GM12801 (cell line): ENCODE results near the gene ACAN.

Source experiments
- TF ChIP-seq, protein P1 (sequence below): IDR thresholded peaks from one replicate; pipeline ENCODE4 v1.5.1; 2011; ENCODE audit warnings: control low read depth; ENCODE audit not compliant: insufficient read length; ENCODE audit errors: extremely low read depth

Gene ACAN

DNA sequence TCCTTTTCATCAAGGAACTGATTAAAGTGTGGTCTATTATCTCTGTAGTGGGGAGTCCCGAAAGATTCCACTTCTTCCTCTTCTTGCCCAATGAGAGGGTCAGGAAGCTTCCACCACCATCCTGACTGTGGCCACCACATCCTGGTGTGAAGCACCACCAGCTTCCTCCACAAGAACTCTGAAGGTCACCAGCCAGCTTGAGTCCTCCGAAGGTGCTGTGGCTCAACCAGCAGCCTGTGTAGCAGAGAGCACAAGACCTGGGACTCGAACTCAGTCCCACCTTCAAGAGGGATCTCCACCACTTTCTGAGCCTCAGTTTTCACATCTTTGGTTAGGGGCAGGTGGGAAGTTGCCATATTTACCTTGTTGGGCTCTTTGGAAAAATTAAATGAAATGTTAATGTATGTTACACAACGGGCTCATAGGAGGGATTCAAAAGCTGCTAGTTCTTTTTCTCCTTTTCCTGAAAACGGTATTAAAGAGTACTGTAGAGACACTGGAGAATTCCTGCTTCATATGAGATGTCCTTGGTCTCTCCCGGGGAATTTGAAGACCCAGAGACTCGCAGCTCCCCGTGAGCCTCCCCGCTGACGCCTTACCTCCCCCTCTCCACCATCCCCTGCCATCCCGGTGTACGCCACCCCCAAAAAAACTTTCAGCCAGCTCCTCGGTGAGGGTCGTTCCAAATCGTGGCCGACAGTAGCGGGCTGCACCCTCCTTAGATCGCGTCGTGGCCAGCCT lies 816 bp upstream of the ACAN start:
- TF ChIP-seq, protein P1, sequence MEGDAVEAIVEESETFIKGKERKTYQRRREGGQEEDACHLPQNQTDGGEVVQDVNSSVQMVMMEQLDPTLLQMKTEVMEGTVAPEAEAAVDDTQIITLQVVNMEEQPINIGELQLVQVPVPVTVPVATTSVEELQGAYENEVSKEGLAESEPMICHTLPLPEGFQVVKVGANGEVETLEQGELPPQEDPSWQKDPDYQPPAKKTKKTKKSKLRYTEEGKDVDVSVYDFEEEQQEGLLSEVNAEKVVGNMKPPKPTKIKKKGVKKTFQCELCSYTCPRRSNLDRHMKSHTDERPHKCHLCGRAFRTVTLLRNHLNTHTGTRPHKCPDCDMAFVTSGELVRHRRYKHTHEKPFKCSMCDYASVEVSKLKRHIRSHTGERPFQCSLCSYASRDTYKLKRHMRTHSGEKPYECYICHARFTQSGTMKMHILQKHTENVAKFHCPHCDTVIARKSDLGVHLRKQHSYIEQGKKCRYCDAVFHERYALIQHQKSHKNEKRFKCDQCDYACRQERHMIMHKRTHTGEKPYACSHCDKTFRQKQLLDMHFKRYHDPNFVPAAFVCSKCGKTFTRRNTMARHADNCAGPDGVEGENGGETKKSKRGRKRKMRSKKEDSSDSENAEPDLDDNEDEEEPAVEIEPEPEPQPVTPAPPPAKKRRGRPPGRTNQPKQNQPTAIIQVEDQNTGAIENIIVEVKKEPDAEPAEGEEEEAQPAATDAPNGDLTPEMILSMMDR = no peak

DNA sequence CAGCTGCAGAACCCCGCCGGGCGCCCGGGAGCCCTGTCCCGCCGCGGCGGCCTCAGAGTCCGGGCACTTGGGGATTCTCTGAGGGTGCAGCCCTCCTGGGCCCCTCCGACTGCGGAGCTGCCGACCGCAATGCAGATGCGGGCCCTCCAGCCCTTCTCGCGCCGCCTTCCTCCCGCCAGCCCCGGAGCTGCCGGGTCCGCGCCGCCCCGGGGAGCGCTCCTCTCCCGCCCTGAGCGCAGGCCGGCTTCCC lies 320 bp upstream of the ACAN start:
- TF ChIP-seq, protein P1 = no peak

DNA sequence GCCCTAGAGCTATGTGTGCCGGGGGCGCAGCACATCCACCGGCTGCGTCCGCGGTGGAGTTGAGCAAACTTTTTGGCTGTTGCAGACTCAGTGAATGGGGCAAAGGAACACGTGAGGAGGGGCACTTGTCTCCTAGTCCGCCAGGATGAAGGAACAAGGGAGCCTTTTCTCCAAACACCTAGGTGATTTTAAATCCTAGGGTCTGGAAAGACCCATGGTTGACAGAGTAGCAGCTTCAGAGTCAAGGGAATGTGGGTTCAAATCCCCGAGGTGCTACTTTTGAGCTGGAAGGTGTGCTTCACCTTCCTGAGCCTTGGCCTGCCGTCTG lies 648 bp downstream of the ACAN start:
- TF ChIP-seq, protein P1 = no peak

DNA sequence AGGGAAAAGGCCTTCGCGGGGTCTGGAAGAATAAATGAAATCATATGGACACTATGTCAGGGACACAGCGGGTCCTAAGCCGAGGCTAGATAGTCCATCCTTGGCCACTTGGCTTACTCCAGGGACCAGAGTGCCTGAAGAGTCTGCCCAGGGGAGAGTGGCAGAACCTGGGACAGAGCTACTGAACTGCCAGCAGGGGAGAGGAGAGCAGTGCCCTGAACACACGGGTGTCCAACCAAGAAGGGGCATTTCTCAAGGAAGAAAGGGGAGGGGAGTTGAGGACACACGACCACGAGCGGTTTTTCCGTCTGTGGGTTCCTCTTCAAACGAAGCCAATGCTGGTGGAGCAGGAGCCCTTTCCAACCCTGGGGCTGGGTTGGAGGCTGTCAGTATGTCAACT lies 1.0 kb downstream of the ACAN start:
- TF ChIP-seq, protein P1 = no peak

DNA sequence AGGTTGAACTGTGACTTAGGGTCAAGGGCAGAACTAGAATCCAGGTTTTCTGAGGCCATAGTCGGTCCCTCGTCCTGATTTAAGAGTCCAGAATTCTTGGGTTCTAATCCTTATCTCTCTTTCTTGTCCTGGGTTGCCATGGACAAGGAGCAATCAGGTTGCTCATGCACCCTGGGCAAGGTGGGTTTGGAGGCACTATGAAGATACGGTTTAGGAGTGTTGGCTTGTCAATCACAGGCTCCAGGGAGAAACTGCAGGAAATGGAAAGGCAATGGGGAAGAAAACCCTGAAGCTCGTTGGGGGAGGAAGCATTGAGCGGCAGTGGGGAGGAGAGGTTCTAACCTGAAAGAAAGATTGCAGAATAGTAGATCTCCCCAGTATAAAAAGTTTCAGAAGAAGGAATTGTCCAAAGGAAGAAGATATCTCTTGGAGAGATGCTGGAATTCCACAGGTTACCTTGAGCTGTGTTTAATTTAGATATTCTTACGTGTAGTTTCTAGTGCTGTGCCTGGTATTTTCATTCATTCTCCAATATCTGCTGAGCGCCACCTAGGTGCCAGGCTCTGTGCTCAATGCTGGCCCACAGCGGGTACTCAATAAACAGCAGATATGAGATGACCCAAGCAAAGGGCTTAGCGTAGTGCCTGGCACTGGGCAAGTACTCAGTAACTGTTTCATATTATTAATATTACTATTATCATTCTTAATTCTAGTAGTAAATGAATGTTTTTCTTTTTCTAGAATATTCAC lies 2.0 kb downstream of the ACAN start:
- TF ChIP-seq, protein P1 = no peak

DNA sequence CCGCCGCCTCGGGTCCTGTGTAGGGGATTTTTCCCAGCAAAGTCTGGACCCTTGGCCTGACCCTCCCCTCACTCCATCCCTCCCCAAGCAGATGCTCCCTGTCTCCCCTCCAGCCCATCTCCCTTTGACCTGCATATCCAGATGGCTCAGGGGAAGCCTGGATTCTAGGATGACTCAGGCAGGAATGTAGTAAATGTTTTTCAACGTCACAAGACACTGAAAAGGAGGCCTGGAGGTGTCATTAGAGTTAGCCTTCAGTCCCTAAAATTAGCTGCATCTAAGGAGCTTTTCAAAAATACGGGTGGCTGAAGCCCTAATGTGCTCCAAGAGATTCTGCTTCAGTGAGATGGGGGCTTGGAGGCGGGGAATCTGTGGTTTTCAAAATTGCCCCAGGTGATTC lies 7.2 kb downstream of the ACAN start:
- TF ChIP-seq, protein P1 = no peak

DNA sequence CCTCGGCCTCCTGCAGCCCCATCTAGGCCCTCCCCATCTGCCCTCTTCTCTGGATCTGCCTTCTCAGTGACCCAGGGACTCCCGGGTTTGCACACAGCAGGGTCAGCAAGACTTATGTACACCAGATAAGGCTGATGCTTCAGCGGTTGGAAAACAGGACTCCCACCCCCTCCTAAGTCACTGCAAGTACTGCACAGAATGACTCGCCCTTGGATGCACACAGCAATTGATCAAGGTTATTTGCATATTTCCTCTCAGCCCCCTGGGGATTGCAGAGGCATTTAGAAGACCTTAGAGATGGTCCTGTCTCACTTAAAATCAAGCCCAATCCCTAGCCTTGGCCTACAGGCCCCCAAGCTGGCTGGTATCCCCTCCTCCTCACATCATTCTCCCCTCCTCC lies 8.9 kb downstream of the ACAN start:
- TF ChIP-seq, protein P1 = no peak

DNA sequence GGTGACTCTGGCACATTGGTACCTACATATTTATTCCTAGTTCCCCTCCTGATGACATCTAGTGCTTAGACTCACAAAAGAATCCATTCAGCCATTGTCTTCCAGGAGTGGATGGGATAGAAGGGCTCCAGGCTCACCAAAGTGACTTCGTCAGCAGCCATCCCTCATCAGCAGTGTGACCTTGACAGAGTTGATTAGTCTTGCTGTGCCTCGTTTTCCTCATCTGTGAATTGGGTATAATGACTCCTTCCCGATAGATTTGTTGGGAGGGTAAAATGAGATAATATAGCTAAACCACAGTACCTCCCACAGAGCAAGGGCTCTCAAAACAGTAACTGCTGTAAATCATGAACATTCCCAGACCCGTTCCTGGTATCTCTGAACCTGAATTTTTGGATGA lies 10.7 kb downstream of the ACAN start:
- TF ChIP-seq, protein P1 = no peak
